NCI-H345 treated with DMSO at 0.1 percent for 48 hours (cell line): ENCODE results near the gene LRSAM1.

Experiments used
- DNase-seq: peaks from one replicate; lab custom pipeline; 2025; ENCODE audit not compliant: unreplicated experiment; lab: John Stamatoyannopoulos, UW

LRSAM1 gene

GRCh38 chr9:127509955-127510299, 58.6 kb downstream of the LRSAM1 start:
- no peak for DNase-seq

- DNase-seq, result no peak
Measured at GRCh38 chr9:127514468-127514867, 63.2 kb downstream of the LRSAM1 start.

- DNase-seq, result no peak
Measured at GRCh38 chr9:127516835-127517607, 65.7 kb downstream of the LRSAM1 start.

GRCh38 chr9:127517620-127518019, 66.3 kb downstream of the LRSAM1 start:
- no peak for DNase-seq

GRCh38 chr9:127518091-127518856, 67.0 kb downstream of the LRSAM1 start:
- no peak for DNase-seq

- no peak for DNase-seq
Measured at GRCh38 chr9:127519301-127520166, 68.2 kb downstream of the LRSAM1 start.

GRCh38 chr9:127520941-127521918, 69.9 kb downstream of the LRSAM1 start:
- no peak for DNase-seq

- no peak for DNase-seq
Measured at GRCh38 chr9:127521919-127522304, 70.6 kb downstream of the LRSAM1 start.

GRCh38 chr9:127522727-127523126, 71.4 kb downstream of the LRSAM1 start:
- no peak for DNase-seq

GRCh38 chr9:127523312-127523851, 72.1 kb downstream of the LRSAM1 start:
- DNase-seq, result no peak

GRCh38 chr9:127524373-127524772, 73.1 kb downstream of the LRSAM1 start:
- no peak for DNase-seq

GRCh38 chr9:127525401-127526188, 74.3 kb downstream of the LRSAM1 start:
- no peak for DNase-seq

- DNase-seq, result no peak
Measured at GRCh38 chr9:127526655-127527559, 75.6 kb downstream of the LRSAM1 start.

GRCh38 chr9:127527560-127528268, 76.4 kb downstream of the LRSAM1 start:
- DNase-seq, result no peak

- no peak for DNase-seq
Measured at GRCh38 chr9:127528422-127529251, 77.3 kb downstream of the LRSAM1 start.

- DNase-seq, result no peak
Measured at GRCh38 chr9:127529671-127530070, 78.4 kb downstream of the LRSAM1 start.
